ENCODE data around the gene ARRDC5.
"Not testable (repeated sequence)": the region's sequence is repeated elsewhere in the genome, so short reads cannot be mapped to it uniquely, and the experiment has no call there.

The ARRDC5 gene

GRCh38 chr19:4868286-4868834, 34.3 kb downstream of the ARRDC5 start:
- no peak for DNase-seq (ENCODE audit: low read depth)

DNA sequence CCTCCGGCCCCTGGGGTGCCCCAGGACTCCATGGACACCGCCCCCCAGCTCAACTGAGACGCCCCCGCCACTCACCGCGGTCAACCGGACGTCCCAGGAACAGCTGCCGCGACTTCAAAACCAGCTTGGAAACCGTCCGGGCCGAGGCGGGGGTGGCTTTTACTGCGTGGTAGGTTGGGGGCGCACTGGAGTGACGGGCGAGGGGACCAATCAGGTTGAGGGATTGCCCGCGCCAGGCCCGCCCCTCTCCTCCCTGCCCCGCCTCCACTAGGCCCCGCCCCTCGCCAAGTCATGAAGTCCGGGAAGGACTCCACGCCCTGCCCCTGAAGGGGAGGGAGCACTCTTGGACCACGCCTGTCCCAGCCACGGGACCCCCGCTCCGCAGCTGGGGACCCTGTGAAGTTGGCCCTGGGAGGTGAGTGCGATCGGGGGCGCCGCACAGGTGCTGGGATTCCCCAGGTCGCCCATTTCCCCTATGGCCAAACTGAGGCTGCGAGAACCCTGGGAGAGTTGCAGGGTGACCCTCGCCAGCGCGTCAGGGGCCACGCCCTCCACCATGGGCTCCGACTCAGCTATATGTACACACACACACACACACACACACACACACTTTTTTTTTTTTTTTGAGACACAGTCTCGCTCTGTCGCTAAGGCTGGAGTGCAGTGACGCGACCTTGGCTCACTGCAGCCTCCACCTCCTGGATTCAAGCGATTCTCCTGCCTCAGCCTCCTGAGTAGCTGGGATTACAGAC, 35.0 kb downstream of the ARRDC5 start, which contains the start of gene PLIN3:
Gene PLIN3 (minus strand): TSS at position 134 of the 752 bp plus-strand sequence. CDS start 6,273 bp downstream, outside the sequence.
- peak; percentile 81 for DNase-seq (ENCODE audit: low read depth)

DNA sequence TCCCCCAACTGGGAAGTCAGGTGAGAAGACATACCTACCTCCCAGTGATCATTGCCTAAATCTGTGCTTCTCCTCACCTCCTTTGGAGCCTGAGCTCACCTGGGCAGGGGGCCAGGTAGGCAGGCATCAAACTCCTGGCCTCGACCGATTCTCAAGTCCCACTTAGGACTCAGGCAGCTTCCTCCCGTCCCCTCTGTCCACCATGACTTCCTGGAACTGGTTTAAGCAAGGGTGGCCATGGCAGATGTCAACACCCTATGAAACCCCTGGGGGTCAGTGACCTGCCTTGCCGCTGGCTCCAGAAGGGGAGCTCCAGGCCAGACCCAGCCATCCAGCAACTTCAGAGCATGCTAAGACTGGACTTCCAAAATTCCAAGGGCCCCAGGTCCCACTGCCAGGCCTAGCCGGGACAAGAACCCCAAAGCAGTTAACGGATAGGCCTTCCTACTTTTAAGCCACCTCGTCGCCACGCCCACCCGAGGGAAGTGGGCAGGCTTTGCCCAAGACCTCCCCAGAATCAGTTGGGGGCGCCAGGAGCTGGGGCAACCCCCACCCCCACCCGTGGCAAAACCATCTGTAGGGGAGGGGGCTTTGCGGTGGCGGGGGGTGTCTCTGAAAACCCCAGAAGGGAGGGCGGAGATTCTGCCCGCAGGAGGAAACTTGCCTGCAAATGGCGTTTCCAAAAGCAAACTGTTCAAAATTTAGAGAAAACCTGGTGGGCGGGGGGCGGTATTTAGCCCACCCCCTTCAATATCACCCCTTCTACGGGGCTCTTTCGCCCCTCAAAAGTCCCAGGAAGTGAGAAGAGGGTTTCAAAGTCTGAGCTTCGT, 35.9 kb downstream of the ARRDC5 start:
- peak; percentile 46 for DNase-seq (ENCODE audit: low read depth)

DNA sequence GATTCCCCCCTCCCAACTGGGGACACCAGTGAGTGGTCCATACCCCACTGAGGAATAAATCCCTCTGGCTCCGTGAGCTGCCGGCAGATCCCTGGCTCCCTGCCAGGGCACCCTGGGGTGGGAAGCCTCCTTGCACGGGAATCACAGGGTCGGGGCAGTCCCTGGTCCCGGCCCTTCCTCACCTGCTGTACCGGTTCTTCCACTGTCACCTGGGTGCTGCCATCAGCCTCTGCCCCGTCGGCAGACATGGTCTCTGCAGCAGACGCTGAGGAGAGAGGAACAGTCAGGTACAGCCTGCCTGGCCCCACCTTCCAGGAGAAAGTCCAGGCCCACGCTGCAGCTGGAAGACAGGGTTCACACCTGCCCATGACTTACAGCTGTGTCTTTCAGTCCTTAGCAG, 41.5 kb downstream of the ARRDC5 start:
- no peak for DNase-seq (ENCODE audit: low read depth)

- DNase-seq (ENCODE audit: low read depth): no peak
These were observed 43.0 kb downstream of the ARRDC5 start for GRCh38 chr19:4859697-4860096.

DNA sequence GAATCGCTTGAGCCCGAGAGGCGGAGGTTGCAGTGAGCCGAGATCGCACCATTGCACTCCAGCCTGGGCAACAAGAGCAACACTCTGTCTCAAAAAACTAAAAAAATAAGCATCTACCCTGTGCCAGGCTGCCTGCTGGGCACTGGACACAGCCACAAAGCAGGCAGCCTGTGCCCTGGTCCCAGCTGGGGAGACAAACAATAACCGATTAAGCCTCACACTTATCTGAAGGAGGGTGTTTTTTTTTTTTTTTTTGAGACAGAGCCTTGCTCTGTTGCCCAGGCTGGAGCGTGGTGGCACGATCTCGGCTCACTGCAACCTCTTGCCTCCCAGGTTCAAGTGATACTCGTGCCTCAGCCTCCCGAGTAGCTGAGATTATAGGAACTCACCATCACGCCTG, 46.2 kb downstream of the ARRDC5 start:
- not testable (repeated sequence) for DNase-seq (ENCODE audit: low read depth)

DNA sequence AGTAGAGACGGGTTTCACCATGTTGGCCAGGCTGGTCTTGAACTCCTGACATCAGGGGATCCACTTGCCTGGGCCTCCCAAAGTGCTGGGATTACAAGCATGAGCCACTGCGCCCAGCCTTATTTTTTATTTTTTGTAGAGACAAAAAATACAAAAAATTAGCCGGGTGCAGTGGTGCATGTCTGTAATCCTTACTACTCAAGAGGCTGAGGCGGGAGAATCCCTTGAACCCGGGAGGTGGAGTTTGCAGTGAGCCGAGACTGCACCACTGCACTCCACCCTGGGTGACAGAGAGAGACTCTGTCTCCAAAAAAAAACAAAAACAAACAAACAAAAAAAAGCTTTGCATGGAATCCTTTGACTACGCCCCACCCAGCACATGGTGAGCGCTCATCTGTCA, 49.2 kb downstream of the ARRDC5 start:
- not testable (repeated sequence) for DNase-seq (ENCODE audit: low read depth)

DNA sequence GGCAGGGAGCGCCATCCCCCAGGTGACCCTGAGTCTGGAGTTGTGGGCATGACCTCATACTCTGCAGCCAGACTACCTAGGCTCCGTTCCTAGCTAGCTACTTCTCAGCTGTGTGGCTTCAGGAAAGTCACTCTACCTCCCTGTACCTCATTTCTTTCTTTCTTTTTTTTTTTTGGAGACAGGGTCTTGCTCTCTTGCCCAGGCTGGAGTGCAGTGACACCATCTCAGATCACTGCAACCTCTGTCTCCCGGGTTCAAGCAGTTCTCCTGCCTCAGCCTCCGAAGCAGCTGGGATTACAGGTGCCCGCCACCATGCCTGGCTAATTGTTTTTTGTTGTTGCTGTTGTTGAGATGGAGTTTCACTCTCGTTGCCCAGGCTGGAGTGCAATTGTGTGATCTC, 50.2 kb downstream of the ARRDC5 start:
- DNase-seq (ENCODE audit: low read depth): no peak

GRCh38 chr19:4851551-4852290, 51.0 kb downstream of the ARRDC5 start:
- DNase-seq (ENCODE audit: low read depth): peak; percentile 51

DNA sequence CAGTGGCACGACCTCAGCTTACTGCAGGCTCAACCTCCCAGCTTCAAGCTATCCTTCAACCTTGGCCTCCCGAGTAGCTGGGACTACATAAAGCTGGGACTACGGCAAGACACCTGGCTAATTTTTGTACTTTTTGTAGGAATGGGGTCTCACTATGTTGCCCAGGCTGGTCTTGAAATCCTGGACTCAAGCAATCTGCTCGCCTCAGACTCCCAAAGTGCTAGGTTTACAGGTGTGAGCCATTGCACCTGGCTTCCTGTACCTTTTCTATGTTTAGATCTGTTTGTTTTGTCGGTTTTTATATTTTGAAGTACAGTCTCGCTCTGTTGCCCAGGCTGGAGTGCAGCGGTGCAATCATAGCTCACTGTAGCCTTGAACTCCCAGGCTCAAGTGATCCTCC, 53.7 kb downstream of the ARRDC5 start:
- DNase-seq (ENCODE audit: low read depth): no peak

DNA sequence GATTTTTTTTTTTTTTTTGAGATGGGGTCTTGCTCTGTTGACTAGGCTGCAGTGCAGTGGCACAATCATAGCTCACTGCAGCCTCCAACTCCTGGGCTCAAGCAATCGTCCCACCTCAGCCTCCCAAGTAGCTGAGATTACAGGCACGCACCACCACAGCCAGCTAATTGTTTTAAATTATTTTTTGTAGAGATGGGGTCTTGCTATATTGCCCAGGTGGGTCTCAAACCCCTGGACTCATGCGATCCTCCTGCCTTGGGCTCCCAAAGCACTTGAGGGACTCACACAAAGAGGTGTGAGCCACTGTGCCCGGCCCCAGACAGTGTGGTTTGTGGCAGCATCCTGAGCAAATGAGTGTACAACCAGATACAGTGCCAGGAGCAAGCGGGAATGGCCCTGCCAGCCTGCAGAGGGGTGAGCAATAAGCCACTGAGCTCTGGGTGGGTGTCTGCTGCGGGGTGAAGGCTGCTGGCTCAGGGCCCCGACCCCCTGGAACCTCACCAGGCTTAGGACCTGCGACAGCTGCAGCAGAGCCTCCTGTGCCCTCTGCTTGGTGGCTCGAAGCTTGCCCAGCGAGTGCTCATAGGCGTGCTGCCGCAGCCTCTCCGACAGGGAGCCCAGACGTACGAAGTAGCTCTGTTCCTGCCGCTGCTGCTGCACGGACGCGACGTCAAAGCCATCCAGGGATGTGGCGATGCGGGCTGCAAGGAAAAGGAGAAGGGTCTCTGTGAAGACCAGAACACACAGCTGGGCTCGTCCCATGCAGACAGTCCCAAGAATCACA, 55.3 kb downstream of the ARRDC5 start:
- no peak for DNase-seq (ENCODE audit: low read depth)

- DNase-seq (ENCODE audit: low read depth): not testable (repeated sequence)
These were observed 56.7 kb downstream of the ARRDC5 start for GRCh38 chr19:4845975-4846374.

GRCh38 chr19:4844348-4845179, 58.1 kb downstream of the ARRDC5 start:
- DNase-seq (ENCODE audit: low read depth): no peak

DNA sequence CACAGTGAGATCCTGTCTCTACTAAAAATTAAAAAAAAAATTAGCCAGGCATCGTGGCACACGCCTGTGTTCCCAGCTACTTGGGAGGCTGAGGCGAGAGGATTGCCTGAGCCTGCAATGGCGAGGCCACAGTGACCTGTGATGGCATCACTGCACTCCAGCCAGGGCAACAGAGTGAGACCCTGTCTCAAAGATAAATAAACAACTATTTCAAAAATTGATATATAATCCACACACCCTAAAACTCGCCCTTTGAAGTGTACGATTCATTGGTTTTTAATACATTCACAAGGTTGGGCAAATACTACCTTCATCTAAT, 59.1 kb downstream of the ARRDC5 start:
- no peak for DNase-seq (ENCODE audit: low read depth)
